ENCODE results near the gene HTRA3. TPM values are rescaled to one million over a fixed set of nuclear protein-coding genes. Genes with fewer than 3 reads are reported as not detected.

Gene HTRA3
- total RNA-seq, 1 donor from 2014 or later: 35.2 TPM

DNA sequence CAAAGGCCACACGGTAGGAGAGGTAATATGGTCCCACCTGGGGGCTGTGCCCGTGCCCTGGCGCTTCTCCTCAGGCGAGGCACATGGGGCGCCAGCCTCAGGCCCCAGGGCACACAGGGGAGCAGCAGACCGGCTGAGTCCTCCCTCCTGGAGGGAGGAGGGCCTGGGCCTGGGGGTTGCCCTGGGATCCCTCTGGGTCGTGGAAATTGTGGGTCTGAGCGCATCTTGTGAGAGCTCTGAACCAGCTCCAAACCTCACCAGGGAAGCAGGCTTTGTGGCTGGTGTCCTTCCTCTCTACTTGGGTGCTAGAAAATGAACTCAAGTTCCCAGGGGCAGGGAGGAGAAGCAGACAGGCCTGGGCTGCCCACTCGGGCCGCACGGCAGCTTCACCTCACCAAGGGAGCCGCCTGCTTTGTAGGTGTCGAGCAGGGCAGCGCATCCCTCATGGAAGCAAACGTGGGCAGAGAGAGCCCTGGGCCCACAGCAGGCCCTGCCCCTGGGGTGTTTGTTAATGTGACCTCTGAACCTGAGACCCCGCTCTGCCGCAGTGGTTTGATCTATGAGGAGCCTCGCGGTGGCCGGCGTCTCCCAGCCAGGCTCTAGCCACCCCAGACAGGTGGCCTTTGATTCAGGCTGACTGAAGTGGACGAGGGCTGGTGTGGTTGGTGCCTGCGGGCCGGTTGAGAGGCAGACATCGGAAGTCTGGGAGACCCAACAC, 10.8 kb downstream of the HTRA3 start:
- no peak for DNase-seq

DNA sequence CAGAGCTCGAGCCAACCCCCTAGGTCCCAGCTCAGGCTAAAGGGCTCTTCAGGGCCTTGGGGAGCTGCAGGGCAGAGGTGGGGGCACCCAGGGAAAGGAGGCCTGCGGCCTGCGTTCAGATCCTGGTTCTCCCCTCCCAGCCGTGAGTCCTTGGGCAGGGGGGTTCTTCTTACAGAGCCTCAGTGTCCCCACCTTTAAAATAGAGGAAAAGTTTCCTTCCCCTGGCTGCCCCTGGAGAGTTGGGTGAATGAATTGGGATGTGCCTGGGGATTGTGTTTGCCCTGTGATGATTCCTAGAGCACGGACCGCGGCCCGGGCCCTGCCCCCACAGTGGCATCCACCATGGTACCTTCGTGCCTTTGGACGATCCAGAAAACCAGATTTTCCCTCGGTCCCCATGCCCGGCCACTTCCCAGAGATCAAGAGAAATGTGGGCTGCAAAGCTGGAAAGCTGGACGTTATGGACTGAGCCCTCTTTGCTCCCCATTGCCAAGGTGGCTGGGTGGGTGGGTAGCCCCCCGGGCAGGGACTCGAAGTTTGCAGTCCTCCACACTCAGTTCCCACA, 11.4 kb downstream of the HTRA3 start:
- no peak for DNase-seq

- peak; percentile 89 for DNase-seq
Measured at GRCh38 chr4:8281519-8282133, 12.1 kb downstream of the HTRA3 start.

- no peak for DNase-seq
Measured at GRCh38 chr4:8282134-8282641, 12.6 kb downstream of the HTRA3 start.

- DNase-seq: no peak
Measured at GRCh38 chr4:8282742-8283141, 13.2 kb downstream of the HTRA3 start.

DNA sequence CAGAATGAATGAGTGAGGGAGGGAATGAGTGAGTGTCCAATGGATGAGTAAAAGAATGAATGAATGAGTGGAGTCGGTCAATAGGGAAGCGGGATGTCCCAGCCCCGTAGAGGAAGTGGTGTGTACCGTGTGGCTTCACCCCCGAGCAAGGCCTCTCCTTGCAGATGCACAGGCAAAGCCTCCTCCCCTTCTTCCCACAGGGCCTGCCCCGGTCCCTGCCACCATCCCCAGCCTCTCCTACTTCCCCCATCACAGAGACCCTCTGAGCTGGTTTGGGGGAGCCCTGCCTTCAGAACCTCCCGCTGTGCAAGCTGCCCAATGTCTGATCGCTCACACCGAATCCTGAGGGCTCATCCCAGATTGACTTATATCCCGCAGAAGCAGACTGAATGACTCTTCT, 13.6 kb downstream of the HTRA3 start:
- DNase-seq: no peak

DNA sequence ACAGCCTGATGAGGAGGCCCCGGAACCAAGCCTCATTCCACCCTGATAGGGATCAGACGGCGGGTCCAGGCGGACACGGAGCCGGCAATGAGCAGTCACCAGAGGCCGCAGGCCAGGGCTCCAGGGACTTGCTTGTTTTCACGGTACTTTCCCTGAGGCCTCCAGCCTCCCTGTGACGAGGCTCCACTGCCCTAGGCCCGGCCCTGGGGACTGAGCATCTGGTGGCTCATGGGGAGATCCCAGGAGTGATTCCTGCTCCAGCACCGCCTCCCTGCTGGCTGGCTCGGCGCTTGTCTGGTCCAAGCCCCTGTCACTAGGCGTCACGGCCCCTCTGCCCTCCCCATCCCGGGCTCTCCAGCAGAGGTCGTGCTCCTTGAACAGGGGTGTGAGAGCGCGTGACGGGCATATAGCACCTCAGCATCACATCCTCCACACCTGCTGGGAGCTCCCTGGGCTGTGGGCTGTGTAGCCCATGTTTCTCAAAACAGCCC, 14.1 kb downstream of the HTRA3 start:
- no peak for DNase-seq

DNA sequence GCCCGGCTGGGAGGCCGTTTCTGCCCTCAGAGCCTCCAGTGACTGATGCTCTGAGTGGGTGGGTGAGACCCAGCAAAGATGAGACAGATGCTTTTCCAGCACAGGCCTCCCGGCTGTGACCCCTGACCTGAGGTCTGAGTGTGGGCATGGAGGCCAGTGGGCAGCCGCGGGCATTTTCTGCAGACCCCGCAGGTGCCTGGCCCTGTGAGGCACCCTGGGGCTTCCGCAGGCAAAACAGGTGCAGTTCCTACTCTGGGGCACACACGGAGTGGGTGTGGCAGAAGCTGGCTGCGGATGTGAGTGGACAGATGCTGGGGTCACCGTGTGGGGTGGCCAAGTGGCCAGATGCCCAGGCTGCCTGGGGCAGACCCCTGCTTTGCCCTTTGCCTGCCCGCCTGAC, 14.8 kb downstream of the HTRA3 start:
- DNase-seq: no peak

- DNase-seq: no peak
Measured at GRCh38 chr4:8285143-8285975, 15.8 kb downstream of the HTRA3 start.

DNA sequence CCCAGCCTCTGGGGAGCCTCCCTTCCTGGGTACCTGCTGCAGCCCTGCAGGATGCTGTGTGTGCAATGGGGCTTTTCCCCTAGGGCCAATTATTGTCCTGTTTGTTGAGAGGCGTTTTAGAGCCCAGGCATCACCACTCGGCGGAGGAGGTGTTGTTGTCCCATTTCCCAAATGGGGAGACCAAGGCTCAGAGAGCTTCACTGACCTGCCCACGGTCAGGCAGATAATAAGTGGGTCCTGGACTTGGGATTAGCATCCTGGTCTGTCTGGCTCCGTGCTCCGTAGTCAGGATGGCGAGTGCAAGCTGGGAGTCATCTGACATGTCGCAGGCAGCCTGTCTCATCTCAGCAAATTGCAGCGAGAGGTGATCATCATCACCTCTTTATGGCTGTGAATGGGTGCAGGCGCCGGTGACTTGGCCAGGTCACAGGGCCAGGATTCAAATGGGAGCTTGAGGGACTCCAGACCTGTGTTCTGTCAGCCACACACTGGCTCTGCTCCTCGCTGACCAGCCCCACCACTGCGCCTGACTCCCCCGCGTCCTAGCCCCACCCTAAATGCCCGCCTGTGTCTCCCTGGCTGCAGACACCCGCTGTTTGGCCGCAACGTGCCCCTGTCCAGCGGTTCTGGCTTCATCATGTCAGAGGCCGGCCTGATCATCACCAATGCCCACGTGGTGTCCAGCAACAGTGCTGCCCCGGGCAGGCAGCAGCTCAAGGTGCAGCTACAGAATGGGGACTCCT, 16.6 kb downstream of the HTRA3 start:
- DNase-seq: no peak

DNA sequence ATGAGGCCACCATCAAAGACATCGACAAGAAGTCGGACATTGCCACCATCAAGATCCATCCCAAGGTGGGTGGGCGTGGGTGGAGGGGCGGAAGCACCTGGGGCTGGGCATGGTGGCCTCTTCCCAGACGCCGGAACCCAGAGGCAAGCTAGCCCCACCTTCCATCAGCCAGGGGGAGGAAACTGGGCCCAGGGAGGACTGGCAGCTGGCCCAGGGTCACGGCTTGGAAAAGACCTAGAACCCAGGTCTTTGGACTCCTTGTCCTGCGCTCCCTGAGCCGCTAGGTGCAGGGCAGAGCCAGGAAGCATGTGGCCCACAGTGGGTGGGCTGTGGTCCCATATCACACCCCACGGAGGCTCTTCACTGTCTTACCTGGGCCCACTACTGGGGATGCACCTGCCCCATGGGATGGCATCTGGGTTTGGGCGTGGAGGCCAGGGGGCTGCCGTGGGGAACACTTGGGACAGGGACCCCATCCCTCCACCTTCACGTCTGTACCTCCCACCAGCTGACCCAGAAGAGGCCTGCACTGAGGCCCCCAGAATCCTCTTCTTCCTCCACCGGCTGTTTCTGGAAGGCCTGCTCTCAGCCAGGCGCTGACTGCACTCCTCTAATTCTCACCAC, 17.3 kb downstream of the HTRA3 start:
- DNase-seq: no peak

- no peak for DNase-seq
Measured at GRCh38 chr4:8287343-8288280, 18.1 kb downstream of the HTRA3 start.

- no peak for DNase-seq
Measured at GRCh38 chr4:8289151-8289750, 19.7 kb downstream of the HTRA3 start.

- DNase-seq: no peak
Measured at GRCh38 chr4:8289956-8290700, 20.6 kb downstream of the HTRA3 start.

- no peak for DNase-seq
Measured at GRCh38 chr4:8290701-8290970, 21.1 kb downstream of the HTRA3 start.

- no peak for DNase-seq
Measured at GRCh38 chr4:8291036-8291682, 21.6 kb downstream of the HTRA3 start.

GRCh38 chr4:8291701-8292477, 22.3 kb downstream of the HTRA3 start:
- no peak for DNase-seq
